NCI-H1930 (cell line): ENCODE measurements around the gene XCR1.
"Not testable (repeated sequence)": the region's sequence is repeated elsewhere in the genome, so short reads cannot be mapped to it uniquely, and the experiment has no call there.

Experiments used
- DNase-seq, 2 experiments: peaks; one replicate each; lab custom pipeline; 2025; lab: John Stamatoyannopoulos, UW

XCR1 gene, protein sequence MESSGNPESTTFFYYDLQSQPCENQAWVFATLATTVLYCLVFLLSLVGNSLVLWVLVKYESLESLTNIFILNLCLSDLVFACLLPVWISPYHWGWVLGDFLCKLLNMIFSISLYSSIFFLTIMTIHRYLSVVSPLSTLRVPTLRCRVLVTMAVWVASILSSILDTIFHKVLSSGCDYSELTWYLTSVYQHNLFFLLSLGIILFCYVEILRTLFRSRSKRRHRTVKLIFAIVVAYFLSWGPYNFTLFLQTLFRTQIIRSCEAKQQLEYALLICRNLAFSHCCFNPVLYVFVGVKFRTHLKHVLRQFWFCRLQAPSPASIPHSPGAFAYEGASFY

DNA sequence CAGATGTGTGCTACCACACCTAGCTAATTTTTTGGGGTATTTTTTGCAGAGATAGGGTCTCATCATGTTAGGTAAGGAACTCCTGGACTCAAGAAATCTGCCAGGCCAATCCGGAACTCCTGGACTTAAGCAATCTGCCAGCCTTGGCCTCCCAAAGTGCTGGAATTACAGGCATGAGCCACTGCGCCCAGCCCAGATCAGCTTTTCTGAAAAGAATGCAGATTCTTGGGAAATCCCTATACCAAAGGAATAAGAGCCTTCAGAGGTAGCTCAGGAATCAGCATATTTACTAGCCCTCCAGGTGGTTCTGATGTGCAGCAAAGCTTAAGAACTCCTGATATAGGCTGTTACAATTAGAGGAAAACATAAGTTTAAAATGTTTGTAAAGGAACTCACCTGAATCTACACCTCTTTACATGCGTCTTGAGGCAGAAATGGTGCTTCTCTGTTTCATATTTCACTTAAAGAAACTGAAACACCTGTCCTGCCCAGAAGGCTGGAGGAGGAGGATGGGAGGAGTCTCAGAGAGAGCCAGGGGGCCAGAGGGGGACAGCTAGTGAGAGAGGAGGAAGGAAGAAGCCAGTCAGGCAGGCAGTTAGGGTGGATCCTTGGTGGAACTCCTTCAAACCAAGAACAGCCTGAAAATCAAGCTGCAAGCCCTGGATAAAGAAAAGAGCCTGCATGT lies at the start of gene XCR1:
Gene XCR1, minus strand, starts transcription at position 463 of the 685 bp plus-strand sequence. CDS start 5,536 bp downstream, outside the sequence.
- DNase-seq = no peak

DNA sequence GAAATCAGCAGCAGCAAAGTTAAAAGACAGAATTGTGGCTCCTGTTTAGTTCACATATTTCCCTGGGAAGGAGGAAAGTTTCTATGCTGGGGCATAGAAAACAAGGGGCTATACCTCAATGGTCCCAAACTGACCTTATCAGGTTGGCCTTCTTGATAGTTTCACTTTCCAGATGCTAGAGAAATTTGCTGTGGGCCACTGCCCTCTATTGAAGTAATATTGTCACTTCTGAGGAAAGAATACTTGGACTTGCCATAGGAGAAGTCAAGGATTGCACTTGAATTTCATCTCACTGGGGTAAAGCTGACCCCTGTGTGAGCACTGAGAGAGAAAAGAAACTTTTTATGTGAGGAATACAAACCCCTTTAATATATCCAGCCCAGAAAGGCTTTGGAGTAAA lies 49.3 kb upstream of the XCR1 start:
- no peak for DNase-seq

DNA sequence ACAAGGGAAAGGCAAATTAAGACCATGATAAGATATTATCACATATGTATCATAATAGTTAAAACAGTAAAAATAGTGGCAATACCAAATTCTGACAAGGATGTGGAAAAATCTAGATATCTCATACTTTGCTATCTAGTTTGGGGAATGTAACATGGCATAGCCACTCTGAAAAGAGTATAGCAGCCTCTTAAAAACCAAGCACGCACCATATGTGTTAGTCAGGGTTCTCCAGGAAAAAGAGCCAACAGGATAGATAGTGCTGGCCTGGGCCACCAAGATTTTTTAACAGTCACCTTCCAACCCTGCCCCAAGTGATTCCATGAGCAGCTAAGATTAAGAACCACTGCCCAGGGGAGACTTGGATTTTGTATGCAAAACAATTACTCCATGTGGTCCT lies 48.5 kb upstream of the XCR1 start:
- no peak for DNase-seq

DNA sequence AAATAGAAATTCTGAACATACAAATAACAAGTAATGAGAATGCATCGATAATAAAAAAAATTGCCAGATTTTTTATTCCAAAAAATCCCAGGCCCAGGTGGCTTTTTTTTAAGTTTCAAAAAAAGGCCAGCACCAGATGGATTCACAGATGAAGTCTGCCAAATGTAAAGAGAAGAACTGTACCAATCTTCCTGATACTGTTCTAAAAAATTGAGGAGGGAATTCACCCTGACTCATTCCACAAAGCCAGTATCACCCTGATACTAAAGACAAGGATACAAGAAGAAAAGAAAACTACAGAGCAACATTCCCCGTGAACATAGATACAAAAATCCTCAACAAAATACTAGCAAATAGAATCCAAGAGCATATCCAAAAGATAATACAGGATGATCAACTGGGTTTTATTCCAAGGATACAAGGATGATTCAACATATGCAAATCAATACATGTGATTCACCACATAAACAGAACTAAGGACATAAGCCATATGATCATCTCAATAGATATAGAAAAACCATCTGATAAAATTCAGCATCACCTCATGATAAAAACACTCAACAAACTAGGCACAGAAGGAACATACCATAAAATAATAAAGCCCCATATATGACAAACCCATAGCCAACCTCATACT lies 44.1 kb upstream of the XCR1 start:
- no peak for DNase-seq

DNA sequence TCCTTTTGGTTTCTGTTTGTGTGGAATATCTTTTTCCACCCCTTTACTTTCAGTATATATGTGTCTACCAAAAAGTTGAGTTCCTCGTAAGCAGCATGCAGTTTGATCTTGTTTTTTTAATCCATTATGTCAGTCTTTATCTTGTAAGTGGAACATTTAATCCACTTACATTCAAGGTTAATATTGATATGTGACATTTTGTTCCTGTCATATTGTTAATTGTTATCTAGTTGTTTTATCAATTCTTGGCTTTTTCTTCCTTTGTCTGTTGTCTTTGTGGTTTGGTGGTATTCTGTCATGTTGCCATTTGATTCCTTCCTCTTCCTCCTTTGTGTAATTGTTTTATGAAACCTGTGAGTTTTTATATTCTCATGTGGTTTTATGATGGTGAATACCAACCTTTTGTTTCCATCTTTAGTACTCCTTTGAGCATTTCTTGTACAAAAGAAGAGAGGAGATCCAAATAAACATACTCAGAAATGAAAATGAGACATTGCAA lies 43.4 kb upstream of the XCR1 start:
- no peak for DNase-seq

DNA sequence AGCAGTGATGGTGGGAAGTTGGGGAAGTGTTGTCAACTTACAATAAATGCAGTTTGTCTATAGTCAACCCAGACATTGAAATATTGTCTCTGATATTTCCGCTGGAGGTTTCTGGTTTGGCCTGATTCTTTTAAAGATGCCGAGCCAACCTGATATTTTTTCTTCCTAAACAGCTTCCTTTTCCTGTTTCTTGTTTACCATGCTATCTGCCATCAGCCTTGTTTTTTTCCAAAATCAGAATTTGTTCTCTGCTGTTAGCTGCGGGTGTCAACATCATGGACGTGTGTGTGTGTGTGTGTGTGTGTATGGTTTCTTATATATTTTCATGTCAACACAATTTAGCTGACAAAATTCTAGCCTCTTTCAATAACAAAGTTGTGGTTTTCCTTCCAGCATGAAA lies 41.2 kb upstream of the XCR1 start:
- no peak for DNase-seq

DNA sequence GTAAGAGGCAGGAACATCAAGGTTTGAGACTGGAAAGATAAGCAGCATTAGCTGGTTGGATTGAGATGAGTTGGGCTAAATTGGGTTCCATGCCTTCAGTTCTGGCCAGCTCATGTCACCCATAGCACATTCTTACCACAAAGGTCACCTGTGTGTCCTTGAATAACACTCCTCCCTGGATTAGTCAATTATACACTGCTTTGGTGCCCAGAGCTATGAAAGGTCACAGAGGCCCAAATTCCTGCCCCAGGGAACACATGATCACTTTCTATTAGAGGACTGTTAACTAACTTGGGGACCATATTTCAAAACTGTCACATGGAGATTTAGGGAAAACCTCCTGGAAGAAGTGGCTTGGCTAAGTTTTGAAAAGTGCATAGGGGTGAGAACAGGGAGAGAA lies 40.1 kb upstream of the XCR1 start:
- DNase-seq = no peak

DNA sequence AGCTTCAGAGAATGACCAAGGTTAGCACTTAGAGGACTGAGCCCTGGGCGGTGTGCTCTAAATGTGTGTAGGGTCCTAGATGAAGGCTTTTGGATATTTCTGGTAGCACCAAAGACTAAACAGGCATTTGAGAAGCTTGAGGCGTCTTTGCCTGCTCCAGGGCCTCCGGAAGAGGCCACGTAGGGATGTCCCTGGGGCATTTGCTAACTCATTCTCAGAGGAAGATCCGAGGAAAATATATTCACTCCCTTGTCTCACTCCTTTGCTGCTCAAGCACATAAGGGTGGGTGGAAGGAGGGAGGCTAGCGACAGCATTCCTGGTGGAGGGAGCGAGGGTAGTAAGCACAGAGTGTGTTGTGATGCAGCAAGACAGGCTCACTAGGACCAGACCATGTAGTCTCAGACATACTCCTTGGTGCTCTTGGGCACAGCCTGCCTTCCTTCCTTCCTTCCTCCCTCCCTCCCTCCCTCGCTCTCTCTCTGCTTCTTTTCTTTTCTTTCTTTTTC lies 38.5 kb upstream of the XCR1 start:
- no peak for DNase-seq

DNA sequence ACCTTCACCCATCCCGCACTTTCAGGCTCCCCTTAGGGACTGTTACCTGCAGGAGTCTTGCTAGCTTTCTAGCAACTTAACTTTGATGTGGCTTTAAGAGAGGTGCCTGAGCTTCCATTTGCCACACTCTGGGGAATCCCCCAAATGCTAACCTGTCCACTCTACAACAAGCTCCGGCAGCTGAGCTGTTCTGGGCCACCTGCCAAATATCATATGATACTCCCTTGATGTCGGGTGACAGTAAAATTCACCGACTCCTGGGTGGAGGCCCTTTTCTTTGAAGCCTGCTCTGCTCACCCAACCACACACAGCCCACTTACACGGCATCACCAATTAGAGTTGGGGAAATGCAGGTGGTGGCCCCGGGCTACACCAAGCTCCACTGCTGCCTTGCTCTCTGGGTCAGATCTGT lies 38.0 kb upstream of the XCR1 start:
- DNase-seq = no peak

DNA sequence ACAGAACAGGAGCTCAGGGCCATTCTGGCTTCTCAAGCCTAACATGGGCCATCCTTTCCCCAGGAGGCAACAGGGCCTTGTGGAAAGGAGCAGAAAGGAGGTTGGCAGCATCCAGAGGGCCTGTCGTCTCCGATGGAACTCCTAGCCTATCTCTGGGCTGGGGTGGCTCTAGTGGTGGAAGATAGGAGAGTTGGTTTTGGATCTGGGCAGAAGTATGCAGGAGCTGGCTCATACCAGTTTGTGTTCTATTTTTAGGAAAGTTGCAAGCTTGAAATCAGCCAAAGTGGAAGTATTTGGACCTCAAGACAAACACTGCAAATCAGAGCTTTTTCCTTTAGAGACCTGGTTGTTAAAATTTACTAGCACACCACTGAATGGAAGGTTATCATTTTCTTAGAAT lies 35.4 kb upstream of the XCR1 start:
- DNase-seq = no peak

DNA sequence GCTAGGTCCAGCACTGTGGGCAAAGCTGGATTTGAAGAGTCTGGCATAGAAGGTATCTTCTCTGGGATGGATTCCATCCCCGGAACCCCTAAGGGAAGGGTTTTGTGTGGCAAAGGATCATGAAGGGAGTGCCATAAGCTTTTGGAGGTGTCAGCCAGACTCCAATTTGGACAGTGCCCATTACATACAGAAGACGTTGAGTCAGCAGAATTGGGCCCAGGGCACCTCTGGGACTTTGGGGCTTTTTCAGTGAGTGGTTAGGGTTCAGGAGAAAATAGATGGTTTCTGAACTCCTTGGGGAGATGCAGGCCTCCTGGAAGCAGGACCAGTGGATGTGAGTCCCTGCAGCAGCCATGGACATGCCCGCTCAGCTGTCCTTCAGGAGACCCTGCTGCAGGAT lies 34.6 kb upstream of the XCR1 start:
- no peak for DNase-seq

DNA sequence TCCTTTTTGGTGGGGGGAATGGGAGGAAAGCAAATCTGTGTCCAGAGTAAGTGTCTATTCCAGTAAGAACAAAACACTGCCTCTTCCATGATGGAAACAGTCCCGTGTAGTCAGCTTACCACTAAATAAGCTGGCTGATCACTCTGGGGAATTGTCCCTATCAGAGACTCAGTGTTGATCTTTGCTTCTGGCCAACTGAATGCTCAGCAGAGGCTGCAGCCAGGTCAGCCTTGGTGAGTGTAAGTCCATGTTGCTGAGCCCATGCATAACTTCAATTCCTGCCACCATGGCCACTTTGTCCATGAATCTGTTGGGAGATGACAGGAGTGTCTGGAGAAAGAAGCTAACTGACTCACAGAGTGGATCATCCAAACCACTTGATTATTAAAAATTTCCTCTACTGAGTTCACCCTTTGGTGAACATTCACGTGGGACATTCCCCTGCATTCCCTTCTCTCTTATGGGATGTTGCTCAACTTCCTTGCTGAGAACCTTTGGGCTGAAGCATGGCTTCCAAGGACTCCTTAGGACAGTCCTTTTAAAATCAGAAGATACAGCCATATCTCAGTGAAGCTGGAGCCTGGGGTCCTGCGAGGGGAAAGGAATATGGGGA lies 33.9 kb upstream of the XCR1 start:
- no peak for DNase-seq

DNA sequence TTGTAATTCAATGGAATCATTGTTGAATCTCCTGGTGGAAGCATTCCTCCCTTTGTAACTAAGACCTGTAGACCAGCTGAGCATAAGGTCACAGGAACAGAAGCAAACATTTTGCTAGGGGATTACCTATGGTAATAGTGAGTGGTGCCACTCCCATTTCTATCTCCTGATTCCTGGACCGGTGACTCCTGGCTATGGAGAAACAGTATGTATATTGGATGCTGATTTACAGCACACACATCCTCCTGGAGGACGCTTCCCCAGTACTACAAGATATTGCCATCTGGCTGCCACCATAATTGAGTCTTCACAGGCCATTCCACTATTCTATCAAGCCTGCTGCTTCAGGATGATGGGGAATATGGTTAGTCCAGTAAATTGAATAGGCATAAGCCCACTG lies 33.3 kb upstream of the XCR1 start:
- DNase-seq = no peak

DNA sequence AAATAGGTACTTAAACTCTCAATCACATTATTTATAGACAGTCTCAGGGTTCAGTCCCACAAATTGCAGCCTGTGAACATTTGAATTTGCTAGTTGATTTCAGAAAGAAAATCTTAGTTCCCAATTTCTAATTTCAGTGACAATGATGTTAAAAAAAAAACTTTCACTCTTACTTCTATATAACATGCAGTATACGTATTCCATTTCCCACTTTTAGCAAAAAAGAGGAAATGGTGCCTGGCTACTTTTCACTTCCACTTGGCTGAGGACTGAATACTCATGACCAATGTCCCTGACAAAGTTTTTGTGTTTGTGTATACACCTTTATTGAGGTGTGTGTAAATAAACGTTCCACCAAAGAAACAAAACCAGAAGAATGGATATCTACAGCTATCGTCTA lies 32.1 kb upstream of the XCR1 start:
- DNase-seq = no peak

DNA sequence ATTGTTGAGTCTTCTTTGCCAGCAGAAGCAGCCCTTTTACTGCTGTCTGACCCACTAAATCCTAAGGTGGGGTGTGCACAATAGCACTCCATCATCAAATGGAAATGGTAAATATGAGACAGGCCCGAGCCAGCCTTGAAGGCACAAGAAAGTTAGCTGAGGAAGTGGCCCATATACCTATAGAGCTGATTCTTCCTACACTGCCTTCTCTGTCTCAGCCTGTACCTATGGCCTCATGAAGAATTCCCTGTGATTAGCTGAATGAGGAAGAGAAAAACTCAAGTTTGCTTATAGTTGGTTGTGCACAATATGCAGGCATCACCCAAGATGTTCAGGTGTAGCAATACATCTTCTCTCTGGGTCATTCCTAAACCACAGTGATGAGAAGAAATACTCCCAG lies 31.7 kb upstream of the XCR1 start:
- DNase-seq = no peak

DNA sequence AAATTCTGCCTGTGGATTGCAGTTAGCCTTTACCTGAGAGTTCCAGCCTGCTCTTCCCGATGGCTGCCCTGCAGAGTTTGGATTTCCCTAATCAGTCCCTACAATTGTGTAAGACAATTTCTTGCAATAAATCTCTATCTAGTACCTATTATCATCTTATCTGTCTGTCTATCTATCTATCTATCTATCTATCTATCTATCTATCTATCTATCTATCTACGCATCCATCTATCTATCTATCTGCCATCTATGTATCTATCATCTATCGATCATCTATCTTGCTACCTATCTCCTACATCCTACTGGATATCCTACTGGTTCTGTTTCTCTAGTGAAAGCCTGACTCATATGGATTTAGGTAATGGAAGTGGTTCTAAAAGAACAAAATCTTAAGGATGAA lies 30.4 kb upstream of the XCR1 start:
- no peak for DNase-seq

DNA sequence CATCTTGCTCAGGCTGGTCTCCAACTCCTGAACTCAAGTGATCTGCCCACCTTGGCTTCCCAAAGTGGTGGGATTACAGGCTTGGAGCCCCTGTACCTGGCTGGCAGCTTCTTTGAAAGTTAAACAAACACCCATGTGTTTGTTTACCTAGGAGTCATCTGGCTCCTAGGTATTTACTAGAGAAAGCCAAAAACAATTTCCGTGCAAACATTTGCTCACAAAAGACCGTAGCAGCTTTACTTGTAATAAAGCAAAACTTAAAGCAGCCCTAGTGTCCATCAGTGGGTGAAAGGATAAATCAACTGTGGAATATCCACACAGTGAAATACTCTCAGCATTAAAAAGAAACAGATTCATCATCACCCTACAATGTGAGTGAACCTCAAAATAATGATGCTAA lies 29.4 kb upstream of the XCR1 start:
- DNase-seq = no peak

DNA sequence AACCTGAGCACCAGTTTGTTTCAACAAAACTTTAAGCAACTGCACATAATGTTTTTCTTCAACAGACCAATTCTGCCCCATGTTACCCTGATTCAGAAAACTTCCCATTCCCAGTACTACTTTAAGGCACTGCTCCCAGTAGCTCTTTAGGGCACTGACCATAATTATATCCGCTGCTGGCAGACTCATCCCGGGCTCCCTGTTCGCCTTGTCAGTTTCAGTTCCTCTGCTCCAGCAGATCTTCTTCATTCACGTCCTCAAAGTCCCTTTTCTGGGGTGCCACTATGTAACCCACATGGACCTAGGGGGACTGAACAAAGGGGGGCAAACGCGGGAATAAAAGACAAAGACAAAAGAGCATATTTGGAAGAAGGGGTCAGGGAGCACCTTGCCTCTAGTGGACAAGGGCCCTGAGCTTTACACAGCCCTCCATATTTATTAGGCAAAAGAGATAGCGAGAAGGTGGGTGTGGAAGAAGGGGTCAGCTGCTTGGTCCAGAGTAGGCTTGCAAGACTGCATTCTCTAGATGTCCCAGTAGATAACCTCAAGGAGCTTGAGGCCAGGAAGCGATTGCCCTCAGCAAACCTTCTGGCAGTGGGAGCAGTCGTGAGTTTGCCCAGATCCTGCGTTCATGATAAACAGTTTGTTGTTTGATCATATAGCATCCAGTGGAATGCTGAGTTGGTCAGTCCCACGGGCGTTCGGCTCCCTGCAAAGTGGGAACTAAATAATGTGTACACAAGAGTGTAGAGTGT lies 26.7 kb upstream of the XCR1 start:
- not testable (repeated sequence) for DNase-seq

DNA sequence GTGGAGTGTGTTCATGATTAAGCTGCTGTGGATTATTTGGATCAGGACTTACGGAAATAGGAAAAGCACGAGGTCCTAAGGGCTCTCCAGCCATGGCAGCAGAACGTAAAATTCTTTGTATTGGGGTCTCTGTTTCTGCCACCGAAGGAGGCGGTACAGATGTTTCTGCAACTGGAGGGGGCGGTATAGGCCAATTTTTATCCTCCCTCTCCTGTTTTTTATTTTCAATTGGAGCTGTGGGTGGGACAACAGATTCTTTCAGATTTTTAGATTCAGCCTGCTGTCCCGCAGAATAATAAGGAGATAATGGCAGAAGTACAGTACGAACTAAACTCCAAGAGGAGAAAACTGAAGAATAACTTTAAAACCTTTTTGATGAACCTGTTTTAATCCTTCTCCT lies 26.0 kb upstream of the XCR1 start:
- DNase-seq = not testable (repeated sequence)

DNA sequence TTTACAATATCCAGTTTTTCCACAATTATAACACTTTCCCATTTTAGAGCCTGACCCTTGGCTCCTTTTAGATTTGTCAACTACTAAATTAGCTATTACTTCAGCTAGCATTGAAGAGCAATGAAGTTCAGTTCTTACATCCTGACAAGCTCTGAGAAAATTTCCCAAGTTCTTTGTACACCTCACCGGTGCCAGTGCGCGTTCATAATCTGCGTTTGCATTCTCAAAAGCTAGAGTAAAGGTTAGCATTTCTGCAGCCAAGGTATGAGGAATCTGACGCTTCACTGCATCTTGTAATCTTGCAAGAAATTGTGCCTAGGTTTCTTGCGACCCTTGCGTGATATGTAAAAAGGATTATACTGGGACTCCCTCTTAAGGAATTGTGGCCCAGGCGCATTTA lies 25.2 kb upstream of the XCR1 start:
- DNase-seq = no peak

DNA sequence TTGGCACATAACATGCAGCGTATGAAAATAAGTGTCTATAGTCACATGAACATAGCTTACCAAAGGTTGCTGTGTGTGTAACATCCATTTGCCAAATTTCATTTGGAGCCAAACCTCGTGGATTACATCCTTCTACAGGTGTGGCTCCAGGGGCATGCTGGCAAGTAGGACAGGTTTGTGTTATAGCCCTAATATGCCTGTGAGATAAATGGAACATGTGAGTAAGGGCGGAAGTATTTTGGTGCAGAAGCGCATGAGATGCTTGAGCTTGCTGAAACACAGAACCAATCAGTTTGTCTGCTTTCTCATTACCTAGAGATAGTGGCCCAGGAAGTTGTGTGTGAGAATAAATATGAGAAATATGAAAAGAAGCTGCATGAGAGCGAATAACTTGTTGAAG lies 21.8 kb upstream of the XCR1 start:
- DNase-seq = no peak

DNA sequence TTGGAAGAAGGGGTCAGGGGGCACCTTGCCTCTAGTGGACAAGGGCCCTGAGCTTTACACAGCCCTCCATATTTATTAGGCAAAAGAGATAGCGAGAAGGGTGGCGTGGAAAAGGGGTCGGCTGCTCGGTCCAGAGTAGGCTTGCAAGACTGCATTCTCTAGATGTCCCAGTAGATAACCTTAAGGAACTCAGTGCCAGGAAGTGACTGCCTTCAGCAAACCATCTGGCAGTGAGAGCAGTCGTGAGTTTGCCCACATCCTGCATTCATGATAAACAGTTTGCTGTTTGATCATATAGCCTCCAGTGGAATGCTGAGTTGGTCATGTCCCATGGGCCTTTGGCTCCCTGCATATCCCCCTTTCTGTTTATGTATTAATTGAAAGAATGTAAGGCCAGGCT lies 18.9 kb upstream of the XCR1 start:
- not testable (repeated sequence) for DNase-seq
